ENCODE data around the gene ANAPC10.

- no peak for TF ChIP-seq CTCF (IDR thresholded peaks at IDR 0.05)
- TF ChIP-seq SIN3A (IDR thresholded peaks at IDR 0.05; ENCODE audit: borderline replicate concordance, insufficient read depth, low read depth, low read length): no peak
Measured at GRCh38 chr4:145019346-145019745, 78.7 kb downstream of the ANAPC10 start.
